BJ (cell line): Measurements from ENCODE around the gene ANXA9. TPM values are rescaled to one million over a fixed set of nuclear protein-coding genes. Genes with fewer than 3 reads are reported as not detected.

Experiments used
- CTCF ChIA-PET: fragments of 350-600 bp; formaldehyde crosslinking; extraction: SDS; loops from one replicate; lab custom pipeline; 2021; ENCODE audit warnings: antibody characterized with exemption, inconsistent platforms; lab: Yijun Ruan, JAX
- POLR2A ChIA-PET: fragments of 300-600 bp; sonication (Branson Sonifier 250); formaldehyde crosslinking; extraction: SDS; loops from one replicate; lab custom pipeline; 2021; ENCODE audit warnings: antibody characterized with exemption; lab: Charles Lee
- DNase-seq: peaks from one replicate; pipeline ENCODE4 v3.0.0-alpha.2; 2011; ENCODE audit warnings: low read depth
- H3K27me3 ChIP-seq: 2 replicates; pipeline ENCODE4 v1.6.0; 2011; ENCODE audit warnings: low read length; ENCODE audit not compliant: control insufficient read depth, insufficient read depth
- H3K36me3 ChIP-seq: 2 replicates; pipeline ENCODE4 v1.5.1; 2011; ENCODE audit warnings: low read length; ENCODE audit not compliant: control insufficient read depth, insufficient read depth
- H3K4me3 ChIP-seq: 2 replicates; pipeline ENCODE4 v1.5.1; 2011; ENCODE audit warnings: low read depth, mild to moderate bottlenecking, control low read depth, low read length
- polyA plus RNA-seq: library from polyadenylated mRNA; depleted of rRNA; stranded (reverse); fragments of >200 nt; gene quantifications from 2 replicates; pipeline ENCODE4 v1.2.3, GENCODE V29; 2011
- TF ChIP-seq, protein P1 (sequence below): IDR thresholded peaks from 2 replicates; pipeline ENCODE4 v1.5.1; 2011; ENCODE audit warnings: low read depth, mild to moderate bottlenecking, control low read depth, inconsistent platforms, low read length, moderate library complexity; ENCODE audit not compliant: insufficient read depth

Gene ANXA9
- polyA plus RNA-seq, 1 experiment: 0.21 TPM

- Histone ChIP-seq H3K27me3 (no peaks in the 10 kb centered on the region), H3K4me3 (no peak overlapping the region), H3K36me3 (peaks cover 6% of the 10 kb centered on the region)
- DNase-seq: no peak
- POLR2A ChIA-PET: interaction anchor here (0.5 kb wide), 1 partner anchor 56 kb away, joined by 3 read pairs; no protein-coding TSS in a partner anchor
- CTCF ChIA-PET: interaction anchor here (0.9 to 1.3 kb wide), 3 partner anchors 11 to 23 kb away, joined by 3 to 5 read pairs (median 5); no protein-coding TSS in a partner anchor
- TF ChIP-seq, protein P1, sequence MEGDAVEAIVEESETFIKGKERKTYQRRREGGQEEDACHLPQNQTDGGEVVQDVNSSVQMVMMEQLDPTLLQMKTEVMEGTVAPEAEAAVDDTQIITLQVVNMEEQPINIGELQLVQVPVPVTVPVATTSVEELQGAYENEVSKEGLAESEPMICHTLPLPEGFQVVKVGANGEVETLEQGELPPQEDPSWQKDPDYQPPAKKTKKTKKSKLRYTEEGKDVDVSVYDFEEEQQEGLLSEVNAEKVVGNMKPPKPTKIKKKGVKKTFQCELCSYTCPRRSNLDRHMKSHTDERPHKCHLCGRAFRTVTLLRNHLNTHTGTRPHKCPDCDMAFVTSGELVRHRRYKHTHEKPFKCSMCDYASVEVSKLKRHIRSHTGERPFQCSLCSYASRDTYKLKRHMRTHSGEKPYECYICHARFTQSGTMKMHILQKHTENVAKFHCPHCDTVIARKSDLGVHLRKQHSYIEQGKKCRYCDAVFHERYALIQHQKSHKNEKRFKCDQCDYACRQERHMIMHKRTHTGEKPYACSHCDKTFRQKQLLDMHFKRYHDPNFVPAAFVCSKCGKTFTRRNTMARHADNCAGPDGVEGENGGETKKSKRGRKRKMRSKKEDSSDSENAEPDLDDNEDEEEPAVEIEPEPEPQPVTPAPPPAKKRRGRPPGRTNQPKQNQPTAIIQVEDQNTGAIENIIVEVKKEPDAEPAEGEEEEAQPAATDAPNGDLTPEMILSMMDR: no peak
These were observed 19.5 kb downstream of the ANXA9 start for GRCh38 chr1:151001602-151002001.

- H3K4me3 ChIP-seq: no peak overlapping the region
- ChIA-PET CTCF (interaction anchor here (0.8 to 1.3 kb wide), 4 partner anchors 8 to 23 kb away, joined by 3 to 5 read pairs (median 3); no protein-coding TSS in a partner anchor), POLR2A (interaction anchor here (0.5 kb wide), 1 partner anchor 56 kb away, joined by 3 read pairs; no protein-coding TSS in a partner anchor)
- TF ChIP-seq, protein P1: no peak
- peaks cover 5% of the 10 kb centered on the region for H3K36me3 ChIP-seq
- no peaks in the 10 kb centered on the region for H3K27me3 ChIP-seq
- DNase-seq: no peak
These were observed 20.0 kb downstream of the ANXA9 start for GRCh38 chr1:151002051-151002450.

- Histone ChIP-seq H3K27me3 (no peaks in the 10 kb centered on the region), H3K4me3 (no peak overlapping the region), H3K36me3 (peaks cover 4% of the 10 kb centered on the region)
- TF ChIP-seq, protein P1: no peak
- CTCF ChIA-PET: interaction anchor here (0.8 to 1.1 kb wide), 2 partner anchors 9 to 23 kb away, joined by 3 read pairs; no protein-coding TSS in a partner anchor
- POLR2A ChIA-PET: no interaction called here
- DNase-seq: no peak
These were observed 20.5 kb downstream of the ANXA9 start for GRCh38 chr1:151002611-151003010.

DNA sequence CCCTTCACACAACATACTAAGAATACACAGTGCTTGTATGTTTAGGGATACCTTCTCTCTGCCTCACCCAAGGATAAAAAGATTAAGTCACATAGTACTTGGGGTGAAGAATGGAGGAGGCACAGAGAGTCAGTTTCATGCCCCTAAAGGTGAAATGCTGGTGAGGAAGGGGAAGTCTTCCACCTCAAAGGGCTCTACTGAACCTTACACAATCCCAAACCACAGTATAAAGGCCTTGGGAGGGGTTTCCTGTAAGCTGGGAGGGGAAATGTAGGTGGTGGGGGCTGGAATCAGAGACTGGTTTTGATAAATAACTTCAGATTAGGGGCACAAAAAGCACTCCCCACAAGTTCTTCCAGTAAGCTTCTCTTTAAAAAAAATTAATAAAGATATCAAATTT lies 21.1 kb downstream of the ANXA9 start:
- Histone ChIP-seq H3K27me3 (no peaks in the 10 kb centered on the region), H3K4me3 (no peak overlapping the region), H3K36me3 (peaks cover 4% of the 10 kb centered on the region)
- CTCF ChIA-PET: interaction anchor here (1.1 to 4.9 kb wide), 2 partner anchors 7 to 24 kb away, joined by 3 to 64 read pairs; no protein-coding TSS in a partner anchor
- POLR2A ChIA-PET: no interaction called here
- DNase-seq: no peak
- TF ChIP-seq, protein P1: no peak

DNA sequence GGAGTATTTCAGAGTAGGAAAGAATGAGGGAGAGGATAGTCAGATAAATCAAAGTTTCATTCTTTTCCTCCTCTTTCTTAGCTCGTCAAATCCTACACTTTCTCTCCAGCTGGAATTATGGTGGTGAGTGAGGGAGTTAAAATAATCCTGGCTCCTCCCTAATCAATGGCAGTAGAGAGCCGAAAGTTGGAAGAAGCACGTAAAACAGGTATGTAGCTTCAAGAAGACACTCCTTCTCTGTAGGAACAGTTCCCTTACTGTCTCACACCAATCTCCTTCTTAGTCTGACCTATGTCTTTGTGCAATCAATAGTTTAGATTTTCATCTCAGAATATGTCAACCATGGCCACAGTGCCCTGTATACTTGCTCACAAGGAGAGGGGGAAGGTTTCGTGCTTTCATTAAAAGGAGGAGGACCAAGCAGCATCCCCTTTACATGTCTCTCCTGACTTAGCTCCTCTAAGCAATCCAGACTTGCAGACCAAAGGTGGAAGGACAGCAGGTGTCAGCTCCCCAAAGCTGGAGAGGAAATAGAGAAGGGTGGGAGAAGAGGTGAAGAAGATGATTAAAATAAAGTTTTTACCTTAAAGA lies 23.7 kb downstream of the ANXA9 start:
- Histone ChIP-seq H3K36me3 (peaks cover 4% of the 10 kb centered on the region), H3K4me3 (peak overlapping the region; percentile 48), H3K27me3 (no peaks in the 10 kb centered on the region)
- no peak for DNase-seq
- TF ChIP-seq, protein P1: no peak
- POLR2A ChIA-PET: interaction anchor here (0.6 kb wide), 1 partner anchor 198 kb away, joined by 3 read pairs; the partner anchor contains the start of gene CTSK
- CTCF ChIA-PET: interaction anchor here (0.8 to 4.9 kb wide), 18 partner anchors 10 to 431 kb away, joined by 3 to 64 read pairs (median 4); partner anchors contain the start of genes ANXA9, C1orf56 and CDC42SE1
